ENCODE data around the gene GRIN2A.

GRIN2A gene

DNA sequence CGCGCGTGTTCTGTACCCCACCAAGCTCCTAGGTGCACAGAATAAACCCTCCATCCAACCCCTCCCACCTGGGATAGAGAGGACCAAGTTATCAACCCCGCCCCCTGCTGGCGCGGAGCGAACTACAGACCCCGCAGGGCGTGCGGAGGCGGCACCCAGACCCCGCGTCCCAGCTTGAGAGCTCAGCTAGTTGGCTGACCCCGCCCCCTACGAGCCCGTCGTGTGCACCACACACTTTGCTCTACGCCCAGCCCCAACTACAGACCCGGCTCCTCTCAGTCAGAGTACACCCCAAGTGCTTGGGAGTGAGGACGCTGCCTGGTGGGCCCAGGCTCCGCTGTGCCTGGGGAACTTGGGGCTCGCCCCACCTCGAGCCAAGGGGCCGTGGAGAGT lies 1.5 kb downstream of the GRIN2A start:
- Histone ChIP-seq H3K4me3 (ENCODE audit: low read depth in 1 of 2, low read length in 2 of 2) (peak overlapping the region; percentile 39 to 67), H3K36me3 (ENCODE audit: control insufficient read depth in 1 of 2, insufficient read depth in 2 of 2, low read length in 2 of 2) (no peaks in the 10 kb centered on the region)

DNA sequence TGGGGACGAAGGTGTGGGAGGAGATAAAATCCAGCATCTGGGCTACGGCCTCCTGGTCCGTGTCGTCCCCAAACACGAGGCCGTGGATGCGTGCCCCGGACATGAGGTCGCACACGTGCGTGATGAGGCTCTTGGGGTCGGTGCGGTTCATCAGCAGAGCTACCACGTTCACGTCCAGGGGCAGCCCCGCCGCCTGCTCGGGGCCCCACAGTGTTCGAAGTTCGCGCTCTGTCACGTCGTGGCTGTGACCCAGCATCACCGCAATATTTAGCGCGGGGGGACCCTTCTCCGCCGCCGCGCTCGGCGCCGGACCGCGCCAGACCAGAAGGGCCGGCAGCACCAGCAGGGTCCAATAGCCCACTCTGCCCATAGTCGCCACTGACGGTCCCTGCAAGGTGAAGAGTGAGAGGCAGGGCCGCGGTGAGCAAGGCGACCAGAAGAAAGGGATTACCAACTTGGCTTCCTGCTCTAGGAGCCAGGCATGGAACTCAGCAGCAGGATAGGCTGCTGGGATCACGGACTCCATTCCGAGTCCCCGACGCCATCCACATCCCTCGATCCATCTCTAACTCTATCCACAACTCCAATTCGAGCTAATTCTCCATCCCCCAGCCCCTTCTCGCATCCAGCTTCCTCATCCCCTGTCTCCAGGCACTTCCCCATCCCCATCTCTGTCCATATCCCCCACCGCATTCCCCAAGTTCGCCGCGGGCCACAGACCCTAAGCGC lies 2.0 kb downstream of the GRIN2A start:
- H3K36me3 ChIP-seq (ENCODE audit: control insufficient read depth in 1 of 2, insufficient read depth in 2 of 2, low read length in 2 of 2), result no peaks in the 10 kb centered on the region
- H3K4me3 ChIP-seq (ENCODE audit: low read depth in 1 of 2, low read length in 2 of 2), result peak overlapping the region in 1 of 2 donors; percentile 67
- H3K27me3 ChIP-seq (ENCODE audit: low read depth, low read length), result peaks cover 30% of the 10 kb centered on the region
- H3K9me3 ChIP-seq (ENCODE audit: control insufficient read depth in 1 of 2, low read length in 2 of 2), result no peaks in the 10 kb centered on the region
- H3K27ac ChIP-seq (ENCODE audit: low read length), result no peak overlapping the region
- peaks cover 0 to 28% of the 10 kb centered on the region in 2 donors for H3K4me1 ChIP-seq (ENCODE audit: control insufficient read depth in 1 of 2, insufficient read depth in 2 of 2, low read length in 2 of 2)

More for the DNA sequence above, 1.5 kb downstream of the GRIN2A start:
- H3K27me3 ChIP-seq (ENCODE audit: low read depth, low read length), result peaks cover 30% of the 10 kb centered on the region
- H3K9me3 ChIP-seq (ENCODE audit: control insufficient read depth in 1 of 2, low read length in 2 of 2), result no peaks in the 10 kb centered on the region
- no peak overlapping the region for H3K27ac ChIP-seq (ENCODE audit: low read length)
- H3K4me1 ChIP-seq (ENCODE audit: control insufficient read depth in 1 of 2, insufficient read depth in 2 of 2, low read length in 2 of 2), result peaks cover 0 to 28% of the 10 kb centered on the region in 2 donors

DNA sequence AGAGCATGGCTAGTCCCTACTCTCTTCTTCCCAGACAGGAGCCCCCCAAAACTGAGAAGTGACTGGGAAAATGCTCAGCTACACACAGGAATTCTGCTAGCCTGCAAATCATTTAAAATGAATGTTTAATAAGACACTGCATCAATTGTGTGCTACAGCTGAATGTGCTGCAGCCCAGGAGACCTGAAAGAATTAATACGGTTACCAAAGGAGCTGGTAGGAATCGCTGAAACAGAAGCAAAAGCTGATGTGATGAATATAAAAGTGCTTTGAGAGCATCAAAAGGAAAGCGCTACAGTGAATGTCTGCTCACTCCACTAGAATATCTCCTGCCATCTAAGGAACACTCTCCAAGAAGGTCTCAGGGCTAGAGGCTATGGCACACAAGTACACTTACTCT lies 3.7 kb downstream of the GRIN2A start:
- Histone ChIP-seq H3K27me3 (ENCODE audit: low read depth, low read length) (peaks cover 21% of the 10 kb centered on the region), H3K4me1 (ENCODE audit: control insufficient read depth in 1 of 2, insufficient read depth in 2 of 2, low read length in 2 of 2) (peaks cover 0 to 28% of the 10 kb centered on the region in 2 donors), H3K36me3 (ENCODE audit: control insufficient read depth in 1 of 2, insufficient read depth in 2 of 2, low read length in 2 of 2) (no peaks in the 10 kb centered on the region), H3K4me3 (ENCODE audit: low read depth in 1 of 2, low read length in 2 of 2) (no peak overlapping the region), H3K9me3 (ENCODE audit: control insufficient read depth in 1 of 2, low read length in 2 of 2) (no peaks in the 10 kb centered on the region), H3K27ac (ENCODE audit: low read length) (no peak overlapping the region)

DNA sequence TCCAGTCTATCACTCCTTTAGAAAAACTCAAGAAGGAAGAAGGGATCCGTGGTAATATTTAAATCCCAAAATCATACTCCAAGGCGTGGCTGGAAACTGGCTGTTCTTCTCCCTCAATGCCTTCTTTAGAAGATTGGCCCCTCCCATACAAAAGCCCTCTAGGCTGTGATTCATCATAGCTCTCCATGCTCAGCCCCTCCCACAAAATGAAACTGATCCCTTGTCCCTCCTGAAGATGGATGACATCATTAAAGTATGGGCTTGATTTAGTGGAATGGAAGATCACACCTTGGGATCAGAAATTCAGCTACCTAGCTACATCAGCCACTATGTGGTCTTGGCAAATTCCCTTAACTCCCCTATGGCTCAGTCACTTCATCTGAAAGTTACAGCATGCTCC lies 4.1 kb downstream of the GRIN2A start:
- no peaks in the 10 kb centered on the region for H3K9me3 ChIP-seq (ENCODE audit: control insufficient read depth in 1 of 2, low read length in 2 of 2)
- peaks cover 0 to 25% of the 10 kb centered on the region in 2 donors for H3K4me1 ChIP-seq (ENCODE audit: control insufficient read depth in 1 of 2, insufficient read depth in 2 of 2, low read length in 2 of 2)
- H3K27me3 ChIP-seq (ENCODE audit: low read depth, low read length), result peaks cover 20% of the 10 kb centered on the region
- no peak overlapping the region for H3K4me3 ChIP-seq (ENCODE audit: low read depth in 1 of 2, low read length in 2 of 2)
- no peaks in the 10 kb centered on the region for H3K36me3 ChIP-seq (ENCODE audit: control insufficient read depth in 1 of 2, insufficient read depth in 2 of 2, low read length in 2 of 2)
- no peak overlapping the region for H3K27ac ChIP-seq (ENCODE audit: low read length)

DNA sequence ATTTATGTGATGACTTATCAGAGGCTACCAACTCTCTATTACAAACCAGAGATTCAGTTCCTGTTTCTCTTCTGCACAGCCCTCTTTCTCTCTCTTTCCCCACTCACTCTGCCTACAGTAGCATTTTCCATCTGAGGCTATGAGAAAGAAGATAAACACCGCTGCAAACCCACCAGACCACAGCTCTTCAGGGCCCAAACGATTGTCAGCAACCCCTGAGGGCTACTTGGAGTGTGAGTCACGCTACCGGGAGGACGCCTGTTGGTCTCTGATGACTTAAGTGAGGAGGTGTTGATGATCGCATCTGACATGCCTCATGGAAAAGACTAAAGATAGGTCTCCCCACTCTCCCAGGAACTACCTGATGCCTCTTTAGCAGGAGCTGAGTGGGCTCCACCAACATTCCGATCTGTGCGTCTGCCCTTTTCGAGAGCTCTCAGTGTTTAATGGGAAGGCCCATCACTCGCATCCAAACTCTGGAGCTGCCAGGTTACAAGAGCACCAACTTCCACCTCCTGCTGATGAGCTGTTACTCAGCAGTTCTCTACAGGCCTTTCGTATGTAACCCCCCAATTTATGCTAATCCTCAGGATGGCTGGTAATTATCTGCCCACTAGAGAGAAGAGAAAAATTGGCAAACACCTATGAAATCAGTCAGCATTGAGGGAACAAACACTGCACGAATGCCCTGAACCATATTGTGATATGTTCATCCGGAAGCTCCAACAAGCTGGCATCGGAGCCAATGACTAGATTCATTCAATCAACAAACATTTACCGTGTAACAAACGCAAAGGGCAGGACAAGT lies 9.2 kb downstream of the GRIN2A start:
- no peaks in the 10 kb centered on the region for H3K4me1 ChIP-seq (ENCODE audit: control insufficient read depth in 1 of 2, insufficient read depth in 2 of 2, low read length in 2 of 2)
- no peaks in the 10 kb centered on the region for H3K27me3 ChIP-seq (ENCODE audit: low read depth, low read length)
- H3K9me3 ChIP-seq (ENCODE audit: control insufficient read depth in 1 of 2, low read length in 2 of 2), result no peaks in the 10 kb centered on the region
- H3K4me3 ChIP-seq (ENCODE audit: low read depth in 1 of 2, low read length in 2 of 2), result no peak overlapping the region
- H3K36me3 ChIP-seq (ENCODE audit: control insufficient read depth in 1 of 2, insufficient read depth in 2 of 2, low read length in 2 of 2), result no peaks in the 10 kb centered on the region
- no peak overlapping the region for H3K27ac ChIP-seq (ENCODE audit: low read length)

DNA sequence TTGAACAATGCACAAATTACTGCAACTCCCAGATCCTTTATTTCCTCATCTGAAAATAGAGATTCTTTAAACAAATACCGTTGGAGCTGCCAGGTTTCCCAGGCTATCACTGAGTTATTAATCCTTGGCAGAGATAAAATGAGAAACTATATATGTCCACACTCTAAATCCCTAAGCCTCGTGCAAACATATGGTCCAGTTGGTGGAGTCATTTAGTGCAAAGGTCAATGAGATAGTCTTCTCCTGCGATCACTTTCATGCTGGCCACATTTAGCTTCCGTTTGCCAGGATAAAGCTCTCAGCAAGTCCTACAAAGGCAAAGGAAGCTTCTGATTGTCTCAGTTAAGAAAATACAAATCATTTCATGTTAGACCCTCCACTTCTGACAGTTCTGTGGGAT lies 11.0 kb downstream of the GRIN2A start:
- Histone ChIP-seq H3K4me3 (ENCODE audit: low read depth in 1 of 2, low read length in 2 of 2) (no peak overlapping the region), H3K4me1 (ENCODE audit: control insufficient read depth in 1 of 2, insufficient read depth in 2 of 2, low read length in 2 of 2) (no peaks in the 10 kb centered on the region), H3K9me3 (ENCODE audit: control insufficient read depth in 1 of 2, low read length in 2 of 2) (no peaks in the 10 kb centered on the region), H3K36me3 (ENCODE audit: control insufficient read depth in 1 of 2, insufficient read depth in 2 of 2, low read length in 2 of 2) (no peaks in the 10 kb centered on the region), H3K27me3 (ENCODE audit: low read depth, low read length) (no peaks in the 10 kb centered on the region), H3K27ac (ENCODE audit: low read length) (no peak overlapping the region)

DNA sequence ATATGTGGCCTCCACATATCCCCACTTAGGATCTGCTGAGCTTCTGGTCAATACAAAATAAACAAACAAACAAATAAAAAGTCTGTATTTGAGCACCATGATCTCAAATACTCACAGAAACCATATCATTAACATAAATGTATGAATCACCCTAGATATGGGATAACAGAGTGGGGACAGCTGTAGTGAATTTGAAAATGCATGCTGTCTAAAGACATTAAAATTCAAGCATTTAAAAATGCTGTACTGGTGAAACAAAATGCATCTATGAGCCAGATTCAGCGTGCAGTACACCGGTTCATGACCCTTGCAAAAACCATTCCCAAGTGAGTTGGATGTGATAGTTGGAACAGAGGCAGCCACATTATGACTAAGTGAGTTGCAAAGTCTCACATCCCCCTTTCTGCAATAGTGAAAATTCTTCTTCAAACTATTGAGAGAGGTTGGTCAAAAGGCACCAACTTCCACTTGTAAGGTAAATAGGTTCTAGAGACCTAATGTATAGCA lies 12.3 kb downstream of the GRIN2A start:
- Histone ChIP-seq H3K27me3 (ENCODE audit: low read depth, low read length) (no peaks in the 10 kb centered on the region), H3K4me3 (ENCODE audit: low read depth in 1 of 2, low read length in 2 of 2) (no peak overlapping the region)

DNA sequence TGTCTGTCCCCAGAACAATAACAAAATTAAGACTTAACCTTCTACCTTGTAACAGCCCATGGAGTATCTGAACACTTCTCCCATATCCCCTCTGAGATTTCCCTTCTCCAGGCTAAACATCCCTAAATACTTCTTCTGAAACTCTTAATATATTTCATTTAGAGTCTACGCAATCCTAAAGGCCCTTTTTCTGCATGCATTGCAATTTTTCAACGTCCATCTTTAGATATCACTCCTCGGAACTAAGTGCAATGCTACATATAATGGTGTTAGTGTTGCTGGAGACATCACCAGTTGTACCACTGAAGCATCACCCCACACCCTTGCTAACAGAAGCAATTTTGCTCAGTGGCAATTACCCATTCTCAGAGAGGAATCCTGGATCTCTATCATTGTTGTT lies 13.2 kb downstream of the GRIN2A start:
- no peaks in the 10 kb centered on the region for H3K27me3 ChIP-seq (ENCODE audit: low read depth, low read length)
- no peaks in the 10 kb centered on the region for H3K36me3 ChIP-seq (ENCODE audit: control insufficient read depth in 1 of 2, insufficient read depth in 2 of 2, low read length in 2 of 2)
- no peaks in the 10 kb centered on the region for H3K4me1 ChIP-seq (ENCODE audit: control insufficient read depth in 1 of 2, insufficient read depth in 2 of 2, low read length in 2 of 2)
- no peak overlapping the region for H3K27ac ChIP-seq (ENCODE audit: low read length)
- H3K4me3 ChIP-seq (ENCODE audit: low read depth in 1 of 2, low read length in 2 of 2), result no peak overlapping the region
- H3K9me3 ChIP-seq (ENCODE audit: control insufficient read depth in 1 of 2, low read length in 2 of 2), result no peaks in the 10 kb centered on the region

More for the DNA sequence above, 12.3 kb downstream of the GRIN2A start:
- Histone ChIP-seq H3K36me3 (ENCODE audit: control insufficient read depth in 1 of 2, insufficient read depth in 2 of 2, low read length in 2 of 2) (no peaks in the 10 kb centered on the region), H3K4me1 (ENCODE audit: control insufficient read depth in 1 of 2, insufficient read depth in 2 of 2, low read length in 2 of 2) (no peaks in the 10 kb centered on the region), H3K9me3 (ENCODE audit: control insufficient read depth in 1 of 2, low read length in 2 of 2) (no peaks in the 10 kb centered on the region), H3K27ac (ENCODE audit: low read length) (no peak overlapping the region)

DNA sequence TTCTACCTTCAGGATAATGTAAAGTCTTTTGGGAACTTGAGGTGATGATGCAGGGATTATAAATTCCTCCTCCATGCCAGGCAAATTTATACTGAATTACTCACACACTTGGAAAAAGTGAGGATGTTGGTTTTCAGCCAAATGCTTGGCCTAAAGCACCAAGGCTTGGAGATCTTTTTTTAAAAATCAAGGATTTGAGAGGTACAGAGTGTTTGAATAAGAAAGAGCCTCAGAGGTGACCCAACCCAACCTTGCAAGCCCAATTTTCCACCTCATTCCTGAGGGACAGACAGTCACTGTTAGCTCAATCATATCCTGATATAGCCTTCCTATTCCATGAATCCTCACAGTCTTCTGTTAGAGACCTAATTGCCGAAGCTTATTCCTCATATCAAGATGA lies 14.0 kb downstream of the GRIN2A start:
- Histone ChIP-seq H3K4me1 (ENCODE audit: control insufficient read depth in 1 of 2, insufficient read depth in 2 of 2, low read length in 2 of 2) (no peaks in the 10 kb centered on the region), H3K4me3 (ENCODE audit: low read depth in 1 of 2, low read length in 2 of 2) (no peak overlapping the region), H3K27ac (ENCODE audit: low read length) (no peak overlapping the region), H3K9me3 (ENCODE audit: control insufficient read depth in 1 of 2, low read length in 2 of 2) (no peaks in the 10 kb centered on the region), H3K36me3 (ENCODE audit: control insufficient read depth in 1 of 2, insufficient read depth in 2 of 2, low read length in 2 of 2) (no peaks in the 10 kb centered on the region), H3K27me3 (ENCODE audit: low read depth, low read length) (no peaks in the 10 kb centered on the region)

DNA sequence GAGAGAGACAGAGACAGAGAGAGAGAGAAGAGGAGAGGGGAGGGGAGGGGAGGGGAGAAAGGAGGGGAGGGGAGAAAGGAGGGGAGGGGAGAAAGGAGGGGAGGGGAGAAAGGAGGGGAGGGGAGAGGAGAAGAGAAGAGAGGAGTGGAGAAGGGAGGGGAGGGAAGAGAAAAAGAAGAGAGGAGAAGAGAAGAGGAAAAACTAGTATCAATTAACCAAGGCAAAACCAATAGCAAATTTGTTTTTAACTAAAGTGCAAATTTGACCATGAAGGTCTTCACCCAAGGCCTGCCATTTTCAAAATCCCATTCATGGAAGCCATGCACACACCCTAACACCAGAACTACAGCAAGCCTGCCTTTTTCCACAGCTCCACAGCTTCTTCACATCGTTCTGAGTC lies 16.6 kb downstream of the GRIN2A start:
- H3K36me3 ChIP-seq (ENCODE audit: control insufficient read depth in 1 of 2, insufficient read depth in 2 of 2, low read length in 2 of 2), result no peaks in the 10 kb centered on the region
- no peak overlapping the region for H3K4me3 ChIP-seq (ENCODE audit: low read depth in 1 of 2, low read length in 2 of 2)
- H3K9me3 ChIP-seq (ENCODE audit: control insufficient read depth in 1 of 2, low read length in 2 of 2), result no peaks in the 10 kb centered on the region
- H3K27ac ChIP-seq (ENCODE audit: low read length), result no peak overlapping the region
- H3K27me3 ChIP-seq (ENCODE audit: low read depth, low read length), result no peaks in the 10 kb centered on the region
- H3K4me1 ChIP-seq (ENCODE audit: control insufficient read depth in 1 of 2, insufficient read depth in 2 of 2, low read length in 2 of 2), result no peaks in the 10 kb centered on the region

DNA sequence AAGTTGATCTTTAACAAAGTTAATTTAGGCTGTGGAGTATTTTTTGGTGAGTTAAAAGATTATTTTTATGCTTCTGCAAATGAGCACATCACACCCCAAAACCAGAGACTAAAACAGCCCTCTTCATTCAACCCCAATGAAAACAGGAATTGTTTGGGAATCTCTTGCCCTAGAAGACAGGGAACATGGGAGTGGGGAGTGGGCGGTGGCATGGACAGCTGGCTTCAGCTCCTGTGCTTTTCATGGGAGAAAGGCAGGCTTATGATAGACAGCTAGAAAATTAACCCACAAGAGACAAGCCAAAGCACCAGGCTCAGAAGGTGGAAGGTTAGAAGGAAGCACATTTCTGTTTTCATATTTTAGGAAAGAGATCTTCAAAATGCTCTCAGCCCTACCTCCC lies 19.2 kb downstream of the GRIN2A start:
- H3K4me3 ChIP-seq (ENCODE audit: low read depth in 1 of 2, low read length in 2 of 2), result no peak overlapping the region
- no peaks in the 10 kb centered on the region for H3K36me3 ChIP-seq (ENCODE audit: control insufficient read depth in 1 of 2, insufficient read depth in 2 of 2, low read length in 2 of 2)
- no peak overlapping the region for H3K27ac ChIP-seq (ENCODE audit: low read length)
- H3K9me3 ChIP-seq (ENCODE audit: control insufficient read depth in 1 of 2, low read length in 2 of 2), result no peaks in the 10 kb centered on the region
- no peaks in the 10 kb centered on the region for H3K27me3 ChIP-seq (ENCODE audit: low read depth, low read length)
- no peaks in the 10 kb centered on the region for H3K4me1 ChIP-seq (ENCODE audit: control insufficient read depth in 1 of 2, insufficient read depth in 2 of 2, low read length in 2 of 2)

All from muscle layer of duodenum (tissue), 2 donors.